GM18519 (cell line): ENCODE data around the gene TOMM40L.

Experiments
- ATAC-seq: cut with Tn5 transposase; IDR thresholded peaks from one replicate; pipeline ENCODE4 v1.9.1; 2021; ENCODE audit warnings: mild to moderate bottlenecking, moderate library complexity; ENCODE audit not compliant: unreplicated experiment, low FRiP score

Gene TOMM40L

DNA sequence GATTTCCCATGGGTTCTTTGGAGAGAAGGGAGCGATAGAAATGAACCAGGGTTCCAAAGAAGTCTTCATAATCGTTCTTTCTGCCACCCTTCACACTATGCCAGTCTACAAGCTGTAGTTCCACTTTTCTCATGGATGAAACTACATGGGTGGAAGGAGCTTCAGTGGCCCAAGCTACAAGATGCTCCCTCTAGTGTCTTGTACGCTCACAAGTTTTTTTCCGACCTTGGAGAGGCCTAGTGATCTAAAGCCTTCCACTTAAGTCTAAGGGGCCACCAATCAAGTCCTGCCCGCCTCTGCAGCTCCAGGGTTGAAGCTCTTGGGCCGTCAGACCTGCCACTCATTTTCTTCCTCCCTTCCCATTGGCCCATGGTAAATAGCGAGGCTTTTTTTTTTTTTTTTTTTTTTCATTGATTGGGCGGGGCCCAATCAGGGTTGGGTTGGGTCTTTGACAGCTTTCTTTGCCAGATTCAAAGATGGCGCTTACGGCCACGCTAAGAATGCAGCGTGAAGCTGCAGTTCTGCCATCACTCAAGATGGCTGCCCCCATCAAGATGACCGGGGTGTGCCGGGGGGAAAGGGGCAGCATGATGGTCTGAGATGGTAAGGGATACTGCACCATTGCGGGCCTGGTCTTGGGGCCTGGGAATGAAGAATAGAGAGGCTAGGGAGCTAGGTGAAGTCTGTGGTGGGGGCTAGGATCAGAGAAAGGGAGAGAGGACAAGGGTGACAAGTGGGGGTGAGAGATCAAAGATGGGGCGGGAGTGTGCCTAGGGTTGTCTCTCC is at the start of gene TOMM40L:
Gene TOMM40L, plus strand, starts transcription at position 527 of the 786 bp plus-strand sequence. CDS start 430 bp downstream, outside the sequence.
- peak; percentile 83 for ATAC-seq

DNA sequence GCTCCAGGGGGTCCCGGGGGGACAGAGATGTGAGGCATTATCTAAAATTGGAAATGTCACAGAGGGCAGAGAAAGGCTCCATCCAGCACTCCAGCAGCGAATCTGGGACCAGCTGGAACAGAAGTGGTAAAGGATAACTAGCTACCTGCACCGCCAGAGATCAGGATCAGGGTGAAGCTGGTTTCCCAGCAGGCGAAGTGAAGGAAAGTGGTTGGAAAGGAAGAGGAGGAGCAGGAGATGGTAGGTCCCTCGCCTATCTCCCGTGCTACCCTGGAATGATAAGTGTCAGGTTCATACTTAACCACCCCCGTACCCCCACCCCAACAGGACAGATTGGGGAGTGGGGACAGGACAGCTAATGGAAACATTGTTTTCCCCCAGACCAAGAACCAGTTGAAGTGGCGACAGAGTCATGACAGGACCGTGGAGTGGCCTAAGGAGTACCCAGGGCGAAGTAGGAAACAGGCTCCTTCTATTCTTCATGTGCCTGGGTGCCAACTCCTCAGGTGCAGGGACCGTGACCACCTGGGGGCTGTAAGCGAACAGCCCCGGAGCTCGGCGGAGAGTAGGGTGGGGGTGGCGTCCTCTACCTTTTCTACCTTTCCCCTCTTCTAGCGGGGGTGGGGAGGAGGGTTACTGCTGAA is 49.3 kb upstream of the TOMM40L start:
- ATAC-seq = no peak

- peak; percentile 47 for ATAC-seq
These were observed 48.5 kb upstream of the TOMM40L start, which contains the start of gene B4GALT3 for GRCh38 chr1:161177112-161177935. B4GALT3 (minus strand) TSS chr1:161177507; CDS start chr1:161176060, 1,447 bp downstream.

DNA sequence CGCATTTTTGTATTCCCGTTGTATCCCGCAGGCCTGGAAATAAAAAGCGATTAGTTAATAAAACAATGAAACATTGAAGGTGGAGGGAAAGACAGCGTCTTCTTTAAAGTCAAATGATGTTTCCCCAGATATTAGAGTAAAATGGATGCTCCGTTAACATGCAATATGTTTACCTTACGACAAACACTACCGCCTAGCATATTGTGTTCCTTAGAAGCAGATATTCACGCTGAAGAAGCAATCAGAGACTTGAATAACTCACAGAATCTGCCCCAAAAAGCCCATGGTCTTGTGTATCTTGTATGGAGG is 48.0 kb upstream of the TOMM40L start:
- no peak for ATAC-seq

- ATAC-seq = no peak
These were observed 46.2 kb upstream of the TOMM40L start for GRCh38 chr1:161179698-161180097.

- no peak for ATAC-seq
These were observed 45.2 kb upstream of the TOMM40L start for GRCh38 chr1:161180639-161181038.

DNA sequence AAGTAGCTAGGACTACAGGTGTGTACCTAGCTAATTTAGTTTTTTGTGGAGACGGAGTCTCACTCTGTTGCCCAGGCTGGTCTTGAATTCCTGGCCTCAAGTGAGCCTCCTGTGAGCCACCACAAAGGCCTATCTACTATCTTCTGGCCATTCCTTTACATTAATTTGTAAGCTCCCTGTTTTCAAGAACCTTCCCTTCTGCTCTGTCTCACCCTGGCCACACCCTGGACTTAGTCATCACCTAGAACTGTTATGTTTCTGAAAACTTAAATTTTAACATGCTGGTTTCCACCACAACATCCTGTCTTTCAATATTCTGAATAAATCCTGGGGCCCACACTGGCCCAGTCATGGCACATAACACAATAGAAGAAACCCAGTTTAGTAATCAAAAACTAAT is 43.6 kb upstream of the TOMM40L start:
- ATAC-seq = peak; percentile 32

GRCh38 chr1:161185282-161185682 is 40.6 kb upstream of the TOMM40L start:
- ATAC-seq = peak; percentile 49

GRCh38 chr1:161185732-161186311 is 40.0 kb upstream of the TOMM40L start:
- peak; percentile 16 for ATAC-seq

DNA sequence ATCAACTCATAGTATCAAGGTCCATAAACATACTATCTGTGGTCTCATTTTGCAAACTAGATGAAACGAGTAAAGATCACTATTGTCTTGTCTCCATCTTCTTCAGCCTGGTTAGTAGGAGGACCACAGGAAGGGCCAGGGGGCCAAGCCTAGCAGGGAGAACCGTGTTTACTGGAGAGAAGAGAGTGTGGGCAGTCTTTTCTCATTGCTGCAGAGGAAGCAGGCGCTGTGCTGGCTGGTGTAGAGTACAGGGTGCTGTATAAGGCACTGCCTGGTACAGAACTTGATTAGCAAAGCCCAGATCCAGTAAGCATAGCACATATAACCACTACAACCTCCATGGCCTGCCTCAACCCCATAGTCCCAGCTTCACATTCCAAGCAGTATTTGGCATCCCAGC is 38.5 kb upstream of the TOMM40L start:
- ATAC-seq = no peak

- no peak for ATAC-seq
These were observed 37.5 kb upstream of the TOMM40L start for GRCh38 chr1:161188381-161188780.

DNA sequence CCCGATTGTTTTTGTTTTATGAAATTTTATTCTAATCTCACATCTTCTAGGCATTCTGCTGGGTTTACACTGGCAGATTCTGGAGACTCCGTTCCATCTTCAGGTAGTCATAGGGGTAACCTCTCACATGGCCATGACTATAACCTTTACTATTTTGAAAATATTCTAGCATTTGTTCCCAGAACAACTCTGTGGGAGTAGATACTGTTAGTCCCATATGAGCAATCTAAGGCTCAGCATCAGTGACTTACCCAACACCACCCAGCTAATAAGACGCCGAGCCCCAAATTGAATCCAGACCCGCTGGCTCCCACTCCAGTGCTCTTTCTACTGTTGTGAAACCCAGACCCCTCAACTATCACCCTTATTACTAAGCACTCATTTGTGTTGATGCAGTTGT is 36.8 kb upstream of the TOMM40L start:
- no peak for ATAC-seq

GRCh38 chr1:161190962-161191521 is 34.8 kb upstream of the TOMM40L start:
- no peak for ATAC-seq

DNA sequence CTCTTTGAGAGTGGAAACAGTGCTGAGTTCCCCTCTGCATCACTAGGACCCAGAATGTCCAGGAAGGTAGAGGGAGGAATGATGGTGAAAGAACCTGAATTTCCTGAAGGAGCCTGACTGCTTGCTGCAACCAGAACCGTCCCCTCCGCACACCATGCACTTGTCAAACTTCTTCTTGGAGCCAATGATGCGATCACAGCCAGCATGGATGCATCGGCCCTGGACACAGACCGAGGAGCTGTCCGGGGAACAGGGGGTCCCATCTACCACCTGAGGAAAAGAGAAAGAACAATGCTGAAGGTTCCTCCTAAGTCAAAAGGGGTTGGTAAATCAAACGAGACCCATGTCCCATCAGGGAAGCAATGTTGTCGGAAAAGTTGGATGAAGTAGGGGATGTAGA is 33.9 kb upstream of the TOMM40L start:
- no peak for ATAC-seq

GRCh38 chr1:161192476-161193465 is 33.1 kb upstream of the TOMM40L start:
- ATAC-seq = no peak

DNA sequence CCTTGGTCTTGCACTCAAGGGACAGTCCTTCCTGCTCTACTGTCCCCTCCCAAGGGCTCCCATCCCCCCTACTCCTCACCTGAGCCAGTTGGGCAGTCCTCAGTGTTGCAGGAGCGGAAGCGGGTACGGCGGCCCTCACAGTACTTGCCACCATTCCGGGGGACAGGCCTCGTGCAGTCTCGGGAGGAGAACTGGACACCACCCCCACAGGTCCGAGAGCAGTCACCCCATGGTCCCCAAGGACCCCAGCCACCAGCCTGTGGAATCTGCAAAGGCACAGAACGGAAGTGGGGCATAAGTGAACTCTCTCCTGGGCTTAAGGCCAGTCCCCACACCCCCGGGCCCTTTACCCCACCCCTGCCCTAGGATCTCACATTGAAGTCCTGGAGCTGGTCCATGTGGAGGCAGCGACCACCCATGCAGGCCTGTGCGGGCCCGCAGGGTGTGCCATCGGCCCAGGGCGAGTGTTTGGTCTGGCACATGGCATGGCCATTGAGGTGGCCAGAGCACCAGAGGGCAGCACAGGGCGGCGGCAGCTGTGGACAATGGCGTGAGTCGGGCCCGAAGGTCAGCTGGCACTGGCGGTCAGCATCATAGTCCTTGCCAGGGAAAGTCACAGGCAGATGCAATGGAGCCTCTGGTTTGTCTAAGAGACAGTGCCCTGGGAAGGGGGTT is 32.2 kb upstream of the TOMM40L start:
- ATAC-seq = no peak

DNA sequence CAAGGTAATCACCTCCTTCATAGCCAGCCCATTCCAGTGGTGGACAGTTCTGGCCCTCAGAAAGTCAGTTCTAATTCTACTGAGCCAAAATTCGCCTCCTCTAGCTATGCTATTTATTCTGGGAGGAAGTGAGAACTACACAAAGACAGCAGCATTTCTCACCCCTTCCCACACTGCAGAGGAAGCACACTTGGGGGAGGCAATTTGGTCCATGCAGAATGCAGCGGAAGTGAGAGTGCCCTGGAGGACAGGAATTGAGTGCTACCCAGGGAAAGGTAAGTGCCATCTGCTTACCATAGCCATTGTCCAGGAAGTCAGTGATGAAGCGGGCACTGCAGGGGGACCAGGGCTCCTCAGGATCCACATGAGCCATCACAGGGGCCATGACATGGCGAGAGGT is 30.7 kb upstream of the TOMM40L start:
- ATAC-seq = no peak

DNA sequence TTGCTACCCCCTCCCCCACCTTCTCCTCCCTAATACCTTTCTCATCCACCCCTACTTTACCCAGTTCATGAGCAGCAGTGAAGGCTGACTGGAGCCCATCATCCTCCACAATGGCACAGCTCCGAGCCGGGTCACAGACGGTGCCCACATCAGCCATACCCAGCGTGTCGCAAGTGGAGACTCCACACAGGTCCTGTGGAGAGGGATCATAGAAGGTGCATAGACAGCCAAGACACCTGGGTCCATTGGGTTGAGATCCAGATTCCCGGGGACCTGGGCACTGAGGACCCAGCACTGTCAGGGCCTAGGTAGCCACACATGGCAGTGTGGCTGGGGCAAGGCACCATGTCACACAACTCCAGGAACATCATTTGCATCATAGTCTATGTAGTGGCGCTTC is 29.7 kb upstream of the TOMM40L start:
- no peak for ATAC-seq
